Breast epithelium (tissue), 4 donors: ENCODE results near the gene EDN3. TPM values are rescaled to one million over a fixed set of nuclear protein-coding genes. Genes with fewer than 3 reads are reported as not detected.

ENCODE experiments used
- DNase-seq, 2 donors: peaks; one replicate each; pipeline ENCODE4 v3.0.0-alpha.2; 2019; ENCODE audit warnings: low spot score in 2 of 2
- H3K27ac ChIP-seq, 2 donors: fragments of 200-600 bp; sonication (generic) in 1 of 2; one replicate each; pipeline ENCODE4 v1.5.1; 2016 to 2019; ENCODE audit warnings: mild to moderate bottlenecking in 1 of 2
- H3K27me3 ChIP-seq, 2 donors: fragments of 200-600 bp; sonication (generic) in 1 of 2; one replicate each; pipeline versions ENCODE4 v1.5.1 to v1.6.0; 2017 to 2019; ENCODE audit warnings: control low read depth in 1 of 2, mild to moderate bottlenecking in 1 of 2
- H3K36me3 ChIP-seq: fragments of 200-600 bp; one replicate; pipeline ENCODE4 v1.5.1; 2019
- H3K4me1 ChIP-seq, 2 donors: fragments of 200-600 bp; sonication (generic); one replicate each; pipeline ENCODE4 v1.5.1; 2016 to 2019; ENCODE audit warnings: control low read depth in 1 of 2
- H3K4me3 ChIP-seq, 3 donors: fragments of 200-600 bp; sonication (generic); 1 replicate in 2 of 3; 2 replicates in 1 of 3; pipeline ENCODE4 v1.5.1; 2016 to 2019; ENCODE audit warnings: mild to moderate bottlenecking in 3 of 3, moderate library complexity in 2 of 3
- H3K9me3 ChIP-seq, 2 donors: fragments of 200-600 bp; sonication (generic) in 1 of 2; one replicate each; pipeline ENCODE4 v1.5.1; 2016 to 2019; ENCODE audit warnings: control low read depth in 1 of 2
- CTCF ChIP-seq, 3 donors: fragments of 450-650 bp; IDR thresholded peaks; one replicate each; pipeline ENCODE4 v1.5.1; 2016 to 2017; ENCODE audit warnings: antibody characterized with exemption in 3 of 3, mild to moderate bottlenecking in 3 of 3, moderate library complexity in 3 of 3
- POLR2A ChIP-seq: fragments of 450-650 bp; IDR thresholded peaks from one replicate; pipeline ENCODE4 v1.6.1; 2016; ENCODE audit warnings: antibody characterized with exemption, mild to moderate bottlenecking, moderate library complexity
- POLR2AphosphoS5 ChIP-seq, 3 donors: sonication (generic); formaldehyde crosslinking; IDR thresholded peaks; one replicate each; pipeline ENCODE4 v1.6.1; 2017; ENCODE audit warnings: antibody characterized with exemption in 3 of 3
- intact Hi-C: fragments of 100-400 bp; cut with DNase I; formaldehyde crosslinking; loops from one replicate; pipeline ENCODE4 v1.15.1; 2023; ENCODE audit warnings: low total_unique reads
- total RNA-seq, 3 donors: library from RNA; depleted of rRNA; stranded (reverse); fragments of >200 nt; gene quantifications; one replicate each; pipeline ENCODE4 v1.1.0, GENCODE V29; 2016

The EDN3 gene
- total RNA-seq, 3 donors from 2014 or later: 0.96 to 12.1 (median 6.9) TPM

- Histone ChIP-seq H3K4me1 (no peaks in the 10 kb centered on the region), H3K9me3 (no peaks in the 10 kb centered on the region), H3K27ac (no peak overlapping the region), H3K4me3 (no peak overlapping the region), H3K27me3 (peaks cover 0 to 7% of the 10 kb centered on the region in 2 donors), H3K36me3 (no peaks in the 10 kb centered on the region)
- DNase-seq: no peak
- intact Hi-C loops: no loop called here
- no peak for TF ChIP-seq CTCF (IDR thresholded peaks at IDR 0.05)
- no peak for TF ChIP-seq POLR2A
- no peak for TF ChIP-seq POLR2AphosphoS5 (IDR thresholded peaks at IDR 0.05)
Observed at GRCh38 chr20:59259946-59260345, 40.5 kb upstream of the EDN3 start.

GRCh38 chr20:59265298-59265697 lies 35.1 kb upstream of the EDN3 start:
- peaks cover 0 to 7% of the 10 kb centered on the region in 2 donors for H3K27me3 ChIP-seq
- H3K36me3 ChIP-seq: no peaks in the 10 kb centered on the region
- H3K9me3 ChIP-seq: no peaks in the 10 kb centered on the region
- H3K27ac ChIP-seq: no peak overlapping the region
- H3K4me1 ChIP-seq: no peaks in the 10 kb centered on the region
- DNase-seq: no peak
- H3K4me3 ChIP-seq: no peak overlapping the region
- intact Hi-C loops: no loop called here
- no peak for TF ChIP-seq CTCF (IDR thresholded peaks at IDR 0.05)
- TF ChIP-seq POLR2A: no peak
- no peak for TF ChIP-seq POLR2AphosphoS5 (IDR thresholded peaks at IDR 0.05)

- Histone ChIP-seq H3K27me3 (peaks cover 0 to 22% of the 10 kb centered on the region in 2 donors), H3K36me3 (no peaks in the 10 kb centered on the region), H3K4me3 (no peak overlapping the region), H3K4me1 (no peaks in the 10 kb centered on the region), H3K9me3 (no peaks in the 10 kb centered on the region), H3K27ac (no peak overlapping the region)
- intact Hi-C loops: no loop called here
- DNase-seq: no peak
- no peak for TF ChIP-seq CTCF (IDR thresholded peaks at IDR 0.05)
- TF ChIP-seq POLR2AphosphoS5 (IDR thresholded peaks at IDR 0.05): no peak
Observed at GRCh38 chr20:59268870-59269269, 31.5 kb upstream of the EDN3 start.

GRCh38 chr20:59269411-59270025 lies 30.9 kb upstream of the EDN3 start:
- TF ChIP-seq POLR2A (no peak), POLR2AphosphoS5 (IDR thresholded peaks at IDR 0.05) (no peak), CTCF (IDR thresholded peaks at IDR 0.05) (no peak)
- Histone ChIP-seq H3K4me3 (no peak overlapping the region), H3K4me1 (no peaks in the 10 kb centered on the region), H3K36me3 (no peaks in the 10 kb centered on the region), H3K9me3 (no peaks in the 10 kb centered on the region), H3K27me3 (peaks cover 0 to 22% of the 10 kb centered on the region in 2 donors), H3K27ac (no peak overlapping the region)
- no peak for DNase-seq
- intact Hi-C loops: no loop called here

- TF ChIP-seq POLR2AphosphoS5 (IDR thresholded peaks at IDR 0.05) (no peak), POLR2A (no peak), CTCF (IDR thresholded peaks at IDR 0.05) (no peak)
- Histone ChIP-seq H3K27me3 (peaks cover 0 to 26% of the 10 kb centered on the region in 2 donors), H3K27ac (no peak overlapping the region), H3K4me1 (no peaks in the 10 kb centered on the region), H3K9me3 (no peaks in the 10 kb centered on the region), H3K4me3 (no peak overlapping the region), H3K36me3 (no peaks in the 10 kb centered on the region)
- intact Hi-C loops: no loop called here
- no peak for DNase-seq
Observed at GRCh38 chr20:59270380-59270779, 30.0 kb upstream of the EDN3 start.
